ENCODE data around the gene SMYD3.

GRCh38 chr1:245962453-245962852 is 544.6 kb downstream of the SMYD3 start:
- TF ChIP-seq CTCF (IDR thresholded peaks at IDR 0.05) (no peak), POLR2A (IDR thresholded peaks at IDR 0.05) (no peak)

Measured in gastroesophageal sphincter (tissue), 3 donors.